Activated CD4-positive, alpha-beta T cell treated with anti-CD3 and anti-CD28 coated beads for 4 hours (primary cell): ENCODE data around the gene LEKR1.
"Not testable (repeated sequence)": the region's sequence is repeated elsewhere in the genome, so short reads cannot be mapped to it uniquely, and the experiment has no call there.

Source experiments
- DNase-seq, 2 donors: peaks; one replicate each; pipeline ENCODE4 v3.0.0-alpha.2; 2020

LEKR1 gene

DNA sequence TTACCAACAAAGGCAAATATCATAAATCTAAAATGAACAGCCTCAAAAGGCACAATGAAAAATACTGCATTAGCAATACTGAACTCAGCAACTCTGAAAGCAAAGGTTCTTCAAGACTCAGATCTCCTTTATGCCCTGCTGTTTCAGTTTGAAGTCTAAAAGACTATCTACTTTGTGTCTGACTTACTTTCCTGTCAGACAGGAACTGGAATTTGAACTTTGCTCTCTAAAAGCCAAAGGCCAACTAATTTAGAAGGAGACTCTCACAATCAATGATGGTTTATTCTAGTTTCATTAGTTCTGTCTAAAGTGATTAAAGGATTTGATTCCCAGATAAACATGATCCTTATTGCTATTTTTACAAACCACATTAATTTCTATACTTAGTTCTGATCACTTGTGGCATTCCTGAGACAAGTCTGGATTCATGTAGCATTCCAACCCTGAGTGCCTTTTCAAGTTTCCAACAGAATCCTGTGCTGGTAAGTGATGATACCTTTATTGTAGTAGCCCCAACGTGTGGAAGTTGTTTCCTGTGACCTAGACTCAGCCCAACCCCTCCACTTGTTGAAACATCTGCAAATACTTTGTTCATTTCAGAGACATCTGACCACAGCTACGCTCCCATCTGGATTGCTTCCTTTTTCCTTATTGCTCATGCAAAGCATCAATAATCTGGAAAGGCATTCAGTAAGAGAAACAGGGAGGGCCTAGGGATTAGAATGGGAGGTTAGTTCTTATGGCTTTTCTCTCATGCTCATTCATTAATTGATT lies 14.9 kb upstream of the LEKR1 start:
- no peak for DNase-seq

DNA sequence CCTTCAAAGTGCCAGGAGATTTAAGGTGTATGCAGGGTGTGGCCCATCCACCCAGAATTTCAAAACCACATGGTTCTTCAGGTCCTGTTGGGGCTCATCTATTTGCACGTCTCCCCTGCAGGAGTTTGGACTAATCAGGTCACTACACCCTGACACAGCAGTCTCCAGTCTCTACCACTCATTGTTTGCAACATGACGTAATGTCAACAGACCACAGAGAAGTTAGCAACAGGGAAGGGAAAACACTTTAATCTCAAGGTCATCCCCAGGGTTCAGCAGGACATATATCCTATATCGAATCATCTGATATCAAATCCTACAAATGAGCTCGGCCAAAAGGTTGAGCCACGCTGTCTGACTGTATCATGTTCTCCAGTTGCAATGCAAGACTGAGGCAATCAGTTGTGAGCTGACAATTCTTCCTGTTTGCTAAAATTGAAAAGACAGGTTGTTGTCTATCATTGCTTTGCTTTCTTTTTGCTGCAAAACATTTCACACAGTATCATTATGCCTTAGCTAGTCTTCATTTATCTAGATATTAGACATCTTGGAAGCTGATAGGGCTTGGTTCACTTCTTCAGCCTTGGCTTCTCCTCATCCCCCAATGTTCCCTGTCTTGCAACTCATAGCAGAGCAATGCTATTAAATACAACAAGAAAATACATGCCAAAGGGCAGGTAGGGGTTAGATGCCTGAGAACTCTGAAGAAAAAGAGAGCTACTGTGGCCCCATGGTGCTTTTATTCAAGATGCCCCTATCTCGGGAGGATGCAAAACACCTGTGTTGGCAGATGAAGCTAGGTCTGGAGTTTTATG lies 13.4 kb upstream of the LEKR1 start:
- DNase-seq = no peak

DNA sequence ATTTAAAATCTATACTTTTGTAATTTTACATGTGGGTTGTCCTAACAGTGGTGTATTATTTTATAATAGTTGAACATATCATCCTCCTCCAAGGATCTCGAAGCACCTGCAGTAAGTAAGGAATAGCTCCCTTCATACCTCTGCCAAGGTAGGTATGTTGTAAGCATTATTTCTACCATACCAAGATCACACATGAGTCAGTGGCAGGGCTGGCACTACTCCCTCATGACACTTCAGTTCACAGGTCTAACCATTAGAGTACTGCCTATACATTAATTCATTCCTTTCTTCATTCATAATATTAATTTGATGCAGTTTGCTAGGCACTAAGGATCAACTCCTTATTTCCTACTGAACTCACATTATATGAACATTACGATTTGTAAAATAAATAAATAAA lies 11.9 kb upstream of the LEKR1 start:
- no peak for DNase-seq

DNA sequence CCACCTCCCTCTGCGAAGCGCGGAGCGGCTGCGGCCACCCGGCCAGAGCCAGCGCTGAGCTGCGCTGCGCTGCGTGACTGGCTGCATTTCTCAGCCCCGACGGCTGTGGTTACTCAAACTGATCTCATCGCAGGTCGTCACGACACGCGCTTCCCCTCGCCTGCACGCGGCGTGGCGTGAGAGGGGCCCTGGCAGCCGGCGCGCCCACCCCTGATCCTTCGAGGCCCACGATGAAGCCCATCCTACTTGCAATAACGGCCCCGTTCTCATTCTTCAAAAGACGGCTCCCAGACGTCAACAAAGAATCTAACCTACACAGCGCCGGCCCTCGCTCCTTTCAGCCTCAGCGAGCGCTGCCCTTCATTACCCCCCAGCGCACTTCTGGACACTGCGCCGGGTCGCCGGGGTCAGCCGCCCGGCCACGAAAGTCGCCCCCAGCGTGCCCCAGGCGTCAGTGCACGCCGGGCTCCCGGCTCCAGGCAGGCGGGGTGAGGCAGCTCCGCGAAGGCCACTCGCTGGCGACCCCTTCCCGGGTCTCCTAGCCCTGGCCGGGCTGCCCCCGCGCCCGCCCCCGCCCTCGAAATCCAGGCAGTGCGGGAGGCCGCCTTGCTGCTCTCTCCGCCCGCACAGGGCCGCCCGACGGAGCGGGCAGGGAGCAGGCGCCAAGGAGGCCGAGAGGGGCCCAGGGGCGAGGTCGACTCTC lies 9.9 kb upstream of the LEKR1 start:
- DNase-seq = peak; percentile 18 to 26

DNA sequence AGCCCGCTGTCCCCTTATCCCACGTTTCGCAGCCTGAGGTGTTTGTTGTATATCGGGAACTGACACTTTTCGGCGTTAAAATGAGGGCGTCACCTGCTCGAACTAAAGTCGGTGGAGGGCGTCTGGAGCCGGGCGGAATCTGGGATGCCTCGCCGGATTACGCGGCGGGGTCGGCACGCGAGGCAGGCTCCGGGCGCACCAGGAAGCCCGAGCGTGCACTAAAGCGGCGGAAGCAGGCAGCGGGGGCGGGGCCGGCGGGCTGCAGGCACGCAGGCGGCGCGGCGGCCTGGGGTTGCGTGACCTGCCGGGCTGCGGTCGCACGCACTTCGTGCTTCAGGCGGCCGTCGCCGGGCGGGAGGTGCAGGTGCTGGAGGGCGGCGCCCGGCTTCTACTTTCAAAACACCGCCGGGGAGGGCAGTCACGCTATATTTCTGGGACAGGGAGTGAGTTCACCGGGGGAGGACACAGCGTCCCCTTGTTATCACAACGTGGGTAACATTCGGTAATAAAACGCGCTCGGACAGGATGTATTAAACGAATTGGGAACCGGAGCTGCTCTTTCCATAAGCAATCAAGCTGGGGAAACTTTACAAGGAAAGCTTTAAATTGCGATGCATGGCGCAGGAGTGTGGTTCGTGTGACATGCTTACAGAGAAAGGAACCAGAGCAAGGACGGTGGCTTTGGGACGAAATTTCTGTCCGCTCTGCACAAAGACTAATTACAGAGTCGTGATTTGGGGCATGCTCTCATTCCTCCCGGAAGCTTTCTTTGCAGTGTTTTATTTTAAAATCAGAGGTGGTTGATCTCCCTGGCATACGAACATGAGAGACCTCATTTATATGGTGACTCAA lies 9.1 kb upstream of the LEKR1 start:
- peak; percentile 73 to 85 for DNase-seq

DNA sequence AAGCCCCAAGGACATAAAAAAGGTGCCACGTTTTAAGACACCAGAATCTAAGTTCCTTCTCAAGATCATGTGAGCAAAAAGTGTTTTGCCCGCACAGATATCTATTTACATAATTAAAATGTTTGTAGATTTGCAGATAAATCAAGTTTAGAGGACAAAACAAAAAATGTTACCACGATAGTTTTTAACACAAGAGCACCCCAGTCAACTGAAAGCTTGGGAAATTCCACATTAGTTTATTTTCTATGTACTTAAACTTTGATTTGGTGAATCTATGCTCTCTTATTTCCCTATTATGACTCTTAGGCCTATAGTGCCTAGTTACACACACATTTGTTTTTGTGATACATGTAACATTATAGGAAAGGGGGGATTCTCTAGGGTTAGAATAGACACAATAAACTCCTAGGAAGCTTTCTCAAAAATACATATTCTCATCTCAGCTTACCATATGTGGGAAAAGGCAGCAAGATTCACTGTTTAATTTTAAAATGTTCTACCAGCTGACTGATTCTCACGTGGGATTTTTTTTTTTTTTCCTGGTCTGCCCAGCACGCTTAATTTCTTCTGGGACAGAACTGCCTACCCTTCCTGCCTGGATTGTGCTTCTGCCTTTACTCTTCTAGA lies 8.4 kb upstream of the LEKR1 start:
- no peak for DNase-seq

DNA sequence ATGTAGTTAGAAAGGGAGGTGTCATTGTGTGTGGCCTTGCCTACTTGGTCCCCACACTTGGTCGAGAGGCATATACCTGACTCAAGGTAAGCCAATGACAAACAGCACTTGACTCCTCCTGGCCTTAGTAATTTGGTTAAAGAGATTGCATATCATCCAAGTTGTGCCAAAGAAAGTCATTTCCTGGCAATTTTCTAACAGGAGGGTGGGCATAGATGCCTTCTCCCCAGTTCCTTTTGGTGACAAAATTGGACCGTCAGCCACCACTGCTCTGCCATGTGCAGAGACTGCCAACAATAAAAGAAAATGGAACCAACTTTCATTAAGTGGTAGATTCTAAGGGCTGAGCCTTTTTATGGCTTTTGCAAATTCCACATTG lies 7.9 kb upstream of the LEKR1 start:
- DNase-seq = no peak

DNA sequence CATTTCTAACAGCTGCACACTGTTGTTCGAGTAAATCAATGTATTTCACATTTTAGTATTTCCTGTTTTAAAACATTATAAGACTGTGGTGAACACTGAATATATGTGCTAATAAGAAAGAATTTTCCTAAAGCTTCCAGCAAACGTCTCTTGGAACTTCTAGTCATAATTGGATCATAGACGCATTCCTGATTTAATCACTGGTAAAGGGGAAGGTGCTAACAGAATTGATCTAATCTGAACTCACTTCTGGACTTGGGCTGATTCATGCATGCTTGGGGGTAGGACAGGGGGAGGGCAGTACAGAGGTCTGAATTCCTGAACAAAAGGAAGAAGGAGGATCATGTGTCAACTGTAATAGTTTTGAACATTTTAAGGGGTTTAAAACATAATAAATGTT lies 7.3 kb upstream of the LEKR1 start:
- no peak for DNase-seq

DNA sequence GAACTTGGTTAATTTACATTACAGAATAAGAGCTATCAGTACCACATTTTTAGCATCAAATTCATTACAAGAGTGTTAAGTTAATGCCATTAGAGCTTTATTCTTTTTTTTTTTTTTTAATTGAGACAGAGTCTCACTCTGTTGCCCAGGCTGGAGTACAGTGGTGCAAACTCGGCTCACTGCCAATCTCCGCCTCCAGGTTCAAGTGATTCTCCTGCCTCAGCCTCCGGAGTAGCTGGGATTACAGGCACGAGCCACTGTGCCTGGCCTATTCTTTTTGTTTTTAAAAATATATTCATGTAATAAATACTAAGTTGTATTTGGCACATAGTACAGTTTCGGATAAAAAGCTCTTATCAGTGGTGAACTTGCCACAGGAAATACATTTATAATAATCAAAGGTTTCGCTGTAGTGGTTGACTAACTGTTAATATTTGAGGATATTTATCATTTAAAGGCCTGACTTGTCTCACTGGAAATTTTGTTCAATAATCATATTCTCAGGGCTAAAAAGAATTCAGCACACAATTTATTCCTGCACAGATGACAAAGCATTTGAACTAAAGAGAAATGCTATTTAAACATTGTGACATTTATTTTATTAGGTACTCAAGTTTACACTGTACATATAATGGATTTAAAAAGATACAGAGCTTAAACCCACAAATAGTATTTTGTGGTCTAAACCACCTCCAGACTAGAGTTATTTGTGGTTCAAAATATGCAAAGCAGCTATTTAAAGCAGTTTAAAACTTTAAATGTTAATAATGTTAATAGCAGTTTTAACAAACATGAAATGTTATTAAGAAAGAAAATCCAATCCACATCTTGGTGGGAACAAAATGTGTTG lies 6.1 kb upstream of the LEKR1 start:
- no peak for DNase-seq

DNA sequence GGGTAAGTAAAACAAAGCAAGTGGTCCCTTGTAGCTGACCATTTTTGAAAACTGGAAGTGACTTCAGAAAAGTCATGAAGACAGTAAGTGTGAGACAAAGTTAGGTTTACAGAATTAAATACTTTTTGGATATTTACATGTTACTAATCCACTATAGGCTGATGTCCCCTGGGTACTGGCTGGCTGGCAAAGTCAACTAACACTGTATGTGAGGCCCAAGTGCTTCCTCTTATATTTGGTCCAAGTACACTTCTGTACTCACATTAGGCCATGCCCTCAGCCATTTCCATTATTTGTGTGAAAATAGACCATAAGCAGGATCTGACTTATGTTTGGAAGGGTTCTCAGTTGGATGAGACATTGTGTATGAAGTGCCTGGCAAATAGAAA lies 5.5 kb upstream of the LEKR1 start:
- no peak for DNase-seq

DNA sequence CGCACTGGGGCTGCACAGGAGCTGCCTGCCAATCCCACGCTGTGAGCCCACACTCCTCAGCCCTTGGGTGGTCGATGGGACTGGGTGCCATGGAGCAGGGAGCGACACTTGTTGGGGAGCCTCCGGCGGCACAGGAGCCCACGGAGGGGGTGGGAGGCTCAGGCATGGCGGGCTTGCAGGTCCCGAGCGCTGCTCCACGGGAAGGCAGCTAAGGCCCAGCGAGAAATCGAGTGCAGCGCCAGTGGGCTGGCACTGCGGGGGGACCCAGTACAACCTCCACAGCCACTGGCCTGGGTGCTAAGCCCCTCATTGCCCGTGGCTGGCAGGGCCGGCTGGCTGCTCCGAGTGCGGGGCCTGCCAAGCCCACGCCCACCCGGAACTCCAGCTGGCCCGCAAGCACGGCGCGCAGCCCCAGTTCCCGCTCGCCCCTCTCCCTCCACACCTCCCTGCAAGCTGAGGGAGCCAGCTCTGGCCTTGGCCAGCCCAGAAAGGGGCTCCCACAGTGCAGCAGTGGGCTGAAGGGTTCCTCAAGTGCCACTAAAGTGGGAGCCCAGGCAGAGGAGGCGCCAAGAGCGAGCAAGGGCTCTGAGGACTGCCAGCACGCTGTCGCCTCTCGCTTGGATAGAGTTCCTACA lies 3.4 kb upstream of the LEKR1 start:
- DNase-seq = not testable (repeated sequence)

DNA sequence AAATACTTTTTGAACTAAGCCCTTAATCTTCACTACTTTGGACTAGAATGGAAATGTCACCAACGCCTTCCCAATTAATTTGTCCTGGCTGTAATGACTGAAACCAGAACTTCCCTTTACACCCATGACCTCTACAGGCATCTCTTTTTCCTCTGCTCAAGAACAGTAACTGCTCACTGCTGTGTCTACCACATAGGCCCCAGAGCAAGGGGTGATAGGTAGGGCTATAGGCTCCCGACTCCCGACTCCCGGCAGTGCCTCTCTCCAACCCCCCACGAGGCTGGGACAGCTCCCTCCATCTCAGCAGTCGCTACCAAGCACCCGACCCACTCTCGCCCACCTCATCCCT lies 384 bp upstream of the LEKR1 start:
- no peak for DNase-seq

DNA sequence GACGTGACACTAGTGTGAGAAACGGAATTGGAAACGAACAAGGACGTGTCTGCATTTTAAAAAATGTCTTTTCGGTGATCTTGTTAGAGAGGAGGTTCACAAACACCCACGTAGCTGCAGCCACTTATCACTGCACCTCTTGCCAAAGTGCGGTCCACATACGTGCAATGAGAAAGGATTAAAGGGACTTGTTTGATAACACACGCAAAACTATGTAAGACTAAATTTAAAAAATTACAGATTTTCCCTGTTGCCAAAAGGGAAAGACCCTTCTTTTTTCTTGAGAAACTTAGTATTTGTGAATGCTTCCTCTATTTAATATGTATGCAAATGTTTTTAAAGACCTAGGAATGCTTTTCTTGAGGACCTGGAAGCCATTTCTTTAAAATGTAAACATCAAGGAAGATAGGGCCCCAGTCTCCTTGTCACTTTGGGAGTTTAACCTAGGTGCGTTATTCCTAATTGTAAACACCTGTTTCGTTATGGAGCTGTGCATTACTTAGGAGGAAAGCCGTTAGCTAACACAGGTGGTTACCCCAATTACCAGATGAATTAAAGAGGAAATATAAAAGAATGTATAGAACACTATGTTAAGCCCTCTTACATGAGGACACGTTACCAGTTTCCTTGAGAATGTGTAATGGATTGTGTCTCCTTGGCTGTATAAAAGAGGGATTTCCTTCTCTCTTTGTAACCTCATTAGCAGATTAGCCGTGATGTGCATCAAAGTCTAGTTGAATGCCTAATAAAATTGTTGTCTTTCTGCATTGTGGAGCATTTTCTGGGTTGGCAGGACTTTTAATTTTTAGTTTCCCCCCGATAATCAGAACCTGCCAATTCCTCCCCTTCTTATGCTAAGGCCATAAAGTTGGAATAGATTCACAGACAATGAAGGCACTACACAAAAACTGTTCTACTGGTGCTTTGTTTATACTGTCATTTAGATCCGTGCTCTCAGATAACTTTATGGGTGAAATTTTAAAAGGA lies 1.0 kb downstream of the LEKR1 start:
- DNase-seq = no peak

DNA sequence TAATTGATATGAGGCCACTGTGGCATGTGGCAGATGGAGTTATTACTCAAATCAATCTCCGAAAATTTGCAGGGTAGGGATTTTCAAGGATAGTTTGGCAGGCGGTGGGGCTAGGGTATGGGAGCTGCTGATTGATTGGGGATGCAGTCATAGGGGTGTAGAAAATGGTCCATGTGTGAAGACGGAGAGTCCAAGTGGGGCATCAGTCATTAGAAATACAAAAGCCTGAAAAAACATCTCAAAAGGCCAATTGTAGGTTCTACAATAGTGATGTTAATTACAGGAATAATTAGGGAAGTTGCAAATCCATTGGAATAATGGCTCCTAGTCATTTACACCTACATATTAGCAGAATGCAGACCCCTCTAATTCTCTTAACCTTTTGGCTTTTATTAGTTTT lies 4.9 kb downstream of the LEKR1 start:
- no peak for DNase-seq

DNA sequence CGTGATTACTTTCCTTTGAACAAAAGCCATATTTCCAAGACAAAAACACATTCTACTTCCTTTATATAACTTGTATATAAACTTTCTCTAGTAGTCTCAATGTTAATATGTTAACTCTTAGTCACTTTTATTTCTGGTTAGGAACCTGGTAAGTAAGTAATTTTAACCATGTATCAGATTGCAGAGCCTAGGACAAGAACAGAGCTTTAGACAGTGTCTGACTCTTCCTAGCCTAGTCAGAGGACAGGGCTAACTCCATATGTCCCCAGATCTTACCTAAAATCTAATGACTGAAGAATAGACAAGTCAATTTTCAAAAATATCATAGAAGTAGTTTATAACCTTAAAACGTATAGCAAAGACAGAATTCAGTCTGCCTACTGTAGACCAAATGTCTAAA lies 8.3 kb downstream of the LEKR1 start:
- DNase-seq = no peak

DNA sequence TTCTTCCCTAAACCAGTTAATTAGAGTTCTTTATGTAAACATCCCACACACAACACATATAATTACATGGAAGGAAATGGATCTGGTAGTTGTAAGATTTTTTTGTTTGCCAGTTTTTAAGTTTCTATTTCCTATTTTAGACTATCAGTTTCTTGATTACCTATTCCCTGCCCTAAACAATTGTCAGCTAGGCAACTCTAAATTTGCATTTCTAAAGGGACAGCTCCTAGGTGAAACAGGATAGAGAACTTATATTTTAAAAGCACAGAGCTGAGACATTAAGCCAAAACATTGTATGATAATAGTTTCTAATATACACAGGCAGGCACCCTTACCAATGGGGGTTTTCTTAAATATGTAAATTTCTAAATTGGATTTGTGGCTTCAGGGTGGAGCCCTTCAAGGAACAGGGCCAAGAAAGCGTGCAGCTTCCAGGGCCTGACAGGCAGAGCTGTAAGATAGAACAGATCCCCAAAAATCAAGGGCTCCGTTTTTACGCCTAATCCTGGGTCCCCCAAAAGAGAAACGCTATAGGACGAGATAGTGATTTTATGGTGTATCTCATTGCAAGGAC lies 8.9 kb downstream of the LEKR1 start:
- no peak for DNase-seq

DNA sequence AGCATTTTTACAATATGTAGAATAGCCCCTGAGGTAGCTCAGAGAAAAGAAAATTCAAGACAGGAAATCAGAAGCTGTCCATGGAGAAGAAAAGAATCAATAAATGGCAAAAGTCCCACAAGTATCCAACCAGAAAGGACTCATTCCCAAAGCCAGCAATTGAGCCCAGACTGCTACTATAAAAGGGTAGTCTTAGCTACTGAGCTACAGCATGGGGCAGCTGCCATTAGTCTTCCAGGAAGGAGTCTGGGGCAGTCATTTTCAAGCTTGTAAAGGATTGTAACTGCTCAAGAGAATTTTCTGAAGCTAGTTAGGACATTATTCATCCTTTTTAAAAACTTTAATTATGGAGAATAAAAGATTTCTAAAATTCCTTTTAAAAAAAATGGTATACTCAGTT lies 10.5 kb downstream of the LEKR1 start:
- DNase-seq = no peak

DNA sequence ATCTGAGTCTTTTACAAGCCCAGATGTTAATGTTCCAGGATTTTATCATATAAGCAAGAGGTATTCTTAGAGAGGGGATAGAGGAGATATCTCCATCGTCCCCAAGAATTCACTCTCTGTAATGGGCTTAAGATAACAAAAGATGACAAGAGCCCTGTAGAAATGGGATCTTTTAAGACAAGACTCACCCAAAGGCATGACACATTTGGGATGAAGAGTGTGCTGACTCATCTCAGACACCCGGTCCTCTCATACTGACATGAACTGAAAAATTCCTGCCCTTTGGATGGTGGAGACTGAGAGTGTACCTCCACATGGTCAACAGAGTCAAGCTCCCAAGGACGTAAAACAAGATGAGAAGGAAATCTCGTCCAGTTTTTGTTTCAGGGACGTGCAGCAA lies 11.0 kb downstream of the LEKR1 start:
- no peak for DNase-seq

DNA sequence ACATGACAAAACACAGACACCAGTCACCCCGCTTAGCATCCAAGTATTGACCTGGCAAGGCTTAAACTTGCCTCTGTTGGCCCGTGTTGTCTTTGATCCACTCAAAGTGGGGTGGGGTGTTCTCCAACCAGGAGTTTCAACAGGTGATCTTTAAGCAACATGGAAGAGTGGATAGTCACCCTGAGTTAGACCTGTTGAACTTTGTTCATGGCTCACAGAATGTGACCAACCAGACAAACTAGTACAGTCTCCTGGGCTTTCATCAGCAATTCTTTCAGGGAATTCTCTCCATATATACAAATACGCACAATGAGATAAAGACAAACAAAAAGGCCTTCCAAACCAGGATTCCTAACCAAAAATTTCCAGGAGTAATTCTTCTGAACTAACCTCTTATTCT lies 11.9 kb downstream of the LEKR1 start:
- DNase-seq = no peak
